Kidney (tissue), 14 donors: Measurements from ENCODE around the gene EXOC3. TPM values are rescaled to one million over a fixed set of nuclear protein-coding genes. Genes with fewer than 3 reads are reported as not detected.

ENCODE experiments used
- DNase-seq, 5 donors: peaks; one replicate each; pipeline ENCODE4 v3.0.0-alpha.2; 2013 to 2020
- FAIRE-seq: peaks from 2 replicates; lab custom pipeline; 2012; peaks lifted over from hg19 to GRCh38; lab: Jason Lieb, UNC
- H3K27ac ChIP-seq, 2 donors: one replicate each; pipeline ENCODE4 v1.7.0; 2013; ENCODE audit warnings: low read depth in 2 of 2, low read length in 2 of 2, inconsistent platforms in 1 of 2
- H3K27me3 ChIP-seq: one replicate; pipeline ENCODE4 v1.7.1; 2013; ENCODE audit warnings: low read length, inconsistent platforms; ENCODE audit not compliant: control insufficient read depth, insufficient read depth
- H3K36me3 ChIP-seq, 3 donors: one replicate each; pipeline versions ENCODE4 v1.7.0 to v1.7.1; 2013; ENCODE audit warnings: low read length in 3 of 3, control low read depth in 1 of 3, inconsistent platforms in 1 of 3; ENCODE audit not compliant: insufficient read depth in 3 of 3, control insufficient read depth in 2 of 3
- H3K4me1 ChIP-seq, 3 donors: one replicate each; pipeline versions ENCODE4 v1.7.0 to v1.7.1; 2013; ENCODE audit warnings: low read length in 3 of 3, inconsistent platforms in 1 of 3, low read depth in 1 of 3; ENCODE audit not compliant: control insufficient read depth in 2 of 3, insufficient read depth in 2 of 3
- H3K4me3 ChIP-seq, 3 donors: one replicate each; pipeline versions ENCODE4 v1.7.0 to v1.8.1; 2013; ENCODE audit warnings: low read length in 3 of 3, control low read depth in 1 of 3, inconsistent platforms in 1 of 3
- H3K9ac ChIP-seq, 3 donors: one replicate each; pipeline versions ENCODE4 v1.7.0 to v1.7.1; 2013; ENCODE audit warnings: low read length in 3 of 3, control low read depth in 1 of 3, inconsistent platforms in 1 of 3
- H3K9me3 ChIP-seq, 3 donors: one replicate each; pipeline versions ENCODE4 v1.7.0 to v1.7.1; 2013; ENCODE audit warnings: low read length in 3 of 3, control low read depth in 1 of 3, inconsistent platforms in 1 of 3; ENCODE audit not compliant: control insufficient read depth in 2 of 3, insufficient read depth in 1 of 3
- CTCF ChIP-seq: IDR thresholded peaks from 3 replicates; pipeline ENCODE4 v1.5.1; 2012; ENCODE audit warnings: mild to moderate bottlenecking, moderate library complexity, borderline replicate concordance; ENCODE audit not compliant: insufficient read depth; ENCODE audit errors: extremely low read depth
- intact Hi-C: fragments of 100-400 bp; cut with DNase I; formaldehyde crosslinking; loops from one replicate; pipeline ENCODE4 v1.11.1; 2022
- polyA plus RNA-seq: library from polyadenylated mRNA; stranded (reverse); fragments of 350-450 nt; fragmentation: Illumina TruSeq; extraction: RNeasy Lipid Tissue Mini Kit (QIAGEN cat#74804); gene quantifications from one replicate; pipeline ENCODE4 v1.2.3, GENCODE V29; 2014; ENCODE audit warnings: low read depth, low replicate concordance; ENCODE audit not compliant: insufficient read depth
- total RNA-seq: library from RNA; stranded (reverse); fragmentation: NEBNext Ultra II Directional; extraction: Animal tissue kit (Norgen Biotek cat#: 25700); gene quantifications from one replicate; pipeline ENCODE4 v1.2.1, GENCODE V29; 2021
- donor health status: control.
- donor health status: control.
- donor health status: control.
- donor health status: control.
- donor health status: control.
- donor health status: DM: yes; HTN: yes; CAD: no.
- donor health status: Normal renal cell carcinoma (clear cell type).

EXOC3 gene
- total and polyA plus RNA-seq, 2 donors from 2014 or later = 40.5 to 71.5 TPM

DNA sequence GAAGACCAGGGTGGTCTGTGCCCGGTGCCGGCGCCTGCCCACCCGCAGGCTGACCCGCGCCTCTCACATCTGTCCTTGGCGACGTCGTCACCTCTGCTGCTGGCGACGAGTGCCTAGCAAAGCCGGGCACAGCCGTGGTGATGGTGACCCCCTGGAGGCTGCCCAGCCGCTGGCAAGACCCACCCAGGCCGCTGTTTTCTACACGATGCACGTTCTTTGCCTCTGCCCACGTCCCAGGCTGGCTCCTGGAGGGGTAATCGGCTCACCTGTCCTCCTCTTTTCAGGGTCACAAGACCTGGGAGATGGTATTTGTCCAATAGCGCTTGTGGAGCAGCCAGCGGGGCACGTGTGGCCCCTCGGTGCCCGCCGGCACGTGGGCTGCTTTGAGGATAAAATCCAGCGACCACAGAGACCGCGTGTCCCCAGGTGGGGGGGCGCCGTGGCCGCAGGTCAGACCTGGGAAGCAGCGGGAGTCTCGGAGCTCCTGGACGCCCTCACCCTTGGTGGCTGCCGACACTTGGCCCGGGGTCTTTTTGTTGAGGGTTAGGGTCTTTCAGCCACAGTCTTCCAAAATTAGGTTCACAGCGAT is 51.8 kb downstream of the EXOC3 start:
- Histone ChIP-seq H3K4me1 (peaks cover 0 to 3% (median 0%) of the 10 kb centered on the region in 3 donors), H3K9ac (no peak overlapping the region), H3K36me3 (no peaks in the 10 kb centered on the region), H3K4me3 (no peak overlapping the region), H3K27ac (no peak overlapping the region), H3K27me3 (no peaks in the 10 kb centered on the region), H3K9me3 (no peaks in the 10 kb centered on the region)
- no peak for TF ChIP-seq CTCF
- intact Hi-C loops = no loop called here
- DNase-seq (no peak), FAIRE-seq (no peak)

DNA sequence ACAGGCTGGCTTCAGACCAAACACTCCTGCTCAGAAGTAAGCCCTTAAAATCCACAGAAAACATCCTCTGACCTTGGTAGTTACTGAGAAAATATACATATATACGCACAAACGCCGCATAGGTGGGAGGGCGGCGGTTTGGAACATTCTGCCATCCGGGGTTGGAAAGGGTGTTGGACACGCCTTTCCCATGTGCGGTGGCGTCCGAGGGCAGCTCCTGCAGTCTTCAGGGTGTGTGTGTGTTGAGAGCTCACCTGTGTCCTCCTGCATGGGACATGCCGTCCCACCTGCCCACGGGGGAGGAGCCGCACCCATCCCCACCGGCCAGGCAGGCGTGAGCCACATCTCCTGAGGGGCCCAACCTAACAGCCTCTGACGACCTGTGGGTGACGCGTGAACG is 53.1 kb downstream of the EXOC3 start:
- no peak for FAIRE-seq
- Histone ChIP-seq H3K36me3 (no peaks in the 10 kb centered on the region), H3K9ac (no peak overlapping the region), H3K4me3 (no peak overlapping the region), H3K4me1 (peaks cover 0 to 11% (median 0%) of the 10 kb centered on the region in 3 donors), H3K9me3 (no peaks in the 10 kb centered on the region), H3K27me3 (no peaks in the 10 kb centered on the region), H3K27ac (no peak overlapping the region)
- no peak for DNase-seq
- intact Hi-C loops = no loop called here
- TF ChIP-seq CTCF = no peak

- H3K36me3 ChIP-seq = no peaks in the 10 kb centered on the region
- no peaks in the 10 kb centered on the region for H3K27me3 ChIP-seq
- H3K9ac ChIP-seq = no peak overlapping the region
- peaks cover 0 to 18% (median 4%) of the 10 kb centered on the region in 3 donors for H3K4me1 ChIP-seq
- intact Hi-C loops = no loop called here
- H3K9me3 ChIP-seq = no peaks in the 10 kb centered on the region
- FAIRE-seq = no peak
- TF ChIP-seq CTCF = no peak
- no peak for DNase-seq
- H3K27ac ChIP-seq = no peak overlapping the region
- no peak overlapping the region for H3K4me3 ChIP-seq
These were observed 54.2 kb downstream of the EXOC3 start for GRCh38 chr5:497090-497700.
